GM12891 (cell line): ENCODE results near the gene CD200R1.

Source experiments
- POLR2AphosphoS5 ChIP-seq: IDR thresholded peaks from 2 replicates; pipeline ENCODE4 v1.6.1; 2011; ENCODE audit warnings: low read depth, low read length, control low read depth
- TAF1 ChIP-seq: IDR thresholded peaks from 2 replicates; pipeline ENCODE4 v1.6.1; 2011; ENCODE audit warnings: low read depth, low read length, control low read depth

DNA sequence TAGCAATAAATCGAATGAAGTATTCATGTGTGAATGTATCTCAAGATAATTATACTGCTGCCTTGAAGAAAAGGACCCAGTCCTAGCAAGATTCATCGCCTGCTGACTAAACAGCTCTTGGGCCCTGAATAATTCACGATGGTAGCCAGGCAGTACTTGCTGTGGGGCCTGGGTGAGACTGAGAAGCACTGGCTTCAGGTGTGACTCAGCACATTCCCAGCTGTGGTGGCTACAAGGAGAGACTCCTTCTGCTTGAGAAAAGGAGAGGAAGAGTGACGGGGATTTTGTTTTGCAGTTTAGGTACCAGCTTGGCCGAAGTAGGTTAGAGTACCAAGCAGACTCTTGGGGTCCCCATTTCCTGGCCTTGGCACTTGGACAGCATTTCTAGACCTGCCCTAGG lies 80.6 kb downstream of the CD200R1 start:
- TF ChIP-seq POLR2AphosphoS5 (no peak), TAF1 (no peak)
